Measurements from ENCODE around the gene PDE4D.
A peak's percentile ranks its signal among the peaks of the same experiment; 100 is the strongest.

The PDE4D gene

GRCh38 chr5:59040024-59040803 is 853.3 kb downstream of the PDE4D start:
- Histone ChIP-seq H3K4me3 (ENCODE audit: low read depth, low read length) (peak overlapping the region; percentile 68), H3K27me3 (ENCODE audit: insufficient read depth, low read depth, severe bottlenecking) (peaks cover 9% of the 10 kb centered on the region), H3K27ac (no peak overlapping the region), H3K9me3 (ENCODE audit: severe bottlenecking) (no peaks in the 10 kb centered on the region), H3K36me3 (no peaks in the 10 kb centered on the region)
- no peak for DNase-seq
- no peak for TF ChIP-seq CTCF (IDR thresholded peaks at IDR 0.05; ENCODE audit: low read depth, low read length)

- no peak overlapping the region; the same call in 1 of the 2 replicates for H3K27ac ChIP-seq
- no peaks in the 10 kb centered on the region for H3K9me3 ChIP-seq (ENCODE audit: severe bottlenecking)
- no peaks in the 10 kb centered on the region for H3K36me3 ChIP-seq
- peak overlapping the region; percentile 68 for H3K4me3 ChIP-seq (ENCODE audit: low read depth, low read length)
- no peak for TF ChIP-seq CTCF (IDR thresholded peaks at IDR 0.05; ENCODE audit: low read depth, low read length)
- DNase-seq: peak; percentile 58
- peaks cover 9% of the 10 kb centered on the region for H3K27me3 ChIP-seq (ENCODE audit: insufficient read depth, low read depth, severe bottlenecking)
Observed at GRCh38 chr5:59039296-59040023, 854.1 kb downstream of the PDE4D start.

- peaks cover 9% of the 10 kb centered on the region for H3K27me3 ChIP-seq (ENCODE audit: insufficient read depth, low read depth, severe bottlenecking)
Observed at GRCh38 chr5:59038798-59039295, 854.7 kb downstream of the PDE4D start.

GRCh38 chr5:59037941-59038797 is 855.4 kb downstream of the PDE4D start:
- Histone ChIP-seq H3K9me3 (ENCODE audit: severe bottlenecking) (no peaks in the 10 kb centered on the region), H3K4me3 (ENCODE audit: low read depth, low read length) (peak overlapping the region; percentile 68), H3K27me3 (ENCODE audit: insufficient read depth, low read depth, severe bottlenecking) (peaks cover 9% of the 10 kb centered on the region), H3K36me3 (no peaks in the 10 kb centered on the region), H3K27ac (no peak overlapping the region)
- no peak for TF ChIP-seq CTCF (IDR thresholded peaks at IDR 0.05; ENCODE audit: low read depth, low read length)
- DNase-seq: no peak

More at GRCh38 chr5:59038798-59039295, 854.7 kb downstream of the PDE4D start:
- no peak for TF ChIP-seq CTCF (IDR thresholded peaks at IDR 0.05; ENCODE audit: low read depth, low read length)
- H3K9me3 ChIP-seq (ENCODE audit: severe bottlenecking): no peaks in the 10 kb centered on the region
- no peak overlapping the region for H3K27ac ChIP-seq
- no peaks in the 10 kb centered on the region for H3K36me3 ChIP-seq
- H3K4me3 ChIP-seq (ENCODE audit: low read depth, low read length): peak overlapping the region; percentile 68
- peak; percentile 45 for DNase-seq

- no peak for TF ChIP-seq CTCF (IDR thresholded peaks at IDR 0.05; ENCODE audit: low read depth, low read length)
- no peak overlapping the region for H3K4me3 ChIP-seq (ENCODE audit: low read depth, low read length)
- H3K27ac ChIP-seq: no peak overlapping the region
- H3K27me3 ChIP-seq (ENCODE audit: insufficient read depth, low read depth, severe bottlenecking): peaks cover 9% of the 10 kb centered on the region
- H3K9me3 ChIP-seq (ENCODE audit: severe bottlenecking): no peaks in the 10 kb centered on the region
- no peaks in the 10 kb centered on the region for H3K36me3 ChIP-seq
- no peak for DNase-seq
Observed at GRCh38 chr5:59037453-59037852, 856.1 kb downstream of the PDE4D start.
